Fibroblast of the aortic adventitia (primary cell): Measurements from ENCODE around the gene LDLRAD1. TPM values are rescaled to one million over a fixed set of nuclear protein-coding genes. Genes with fewer than 3 reads are reported as not detected.

ENCODE experiments used
- DNase-seq: peaks from one replicate; pipeline ENCODE4 v3.0.0-alpha.2; 2010; ENCODE audit warnings: low read depth
- H3K4me3 ChIP-seq: 2 replicates; pipeline ENCODE4 v1.5.1; 2011; ENCODE audit warnings: low read depth, mild to moderate bottlenecking, control low read depth, low read length, moderate library complexity
- total RNA-seq: library from RNA; depleted of rRNA; stranded (reverse); fragments of >200 nt; gene quantifications from 2 replicates; pipeline ENCODE4 v1.2.3, GENCODE V29; 2012; ENCODE audit warnings: low replicate concordance
- TF ChIP-seq, protein P1 (sequence below): IDR thresholded peaks from 2 replicates; pipeline ENCODE4 v1.5.1; 2011; ENCODE audit warnings: mild to moderate bottlenecking, low read length, control low read depth, inconsistent platforms; ENCODE audit not compliant: insufficient read depth

LDLRAD1 gene
- total RNA-seq, 1 donor = not detected

DNA sequence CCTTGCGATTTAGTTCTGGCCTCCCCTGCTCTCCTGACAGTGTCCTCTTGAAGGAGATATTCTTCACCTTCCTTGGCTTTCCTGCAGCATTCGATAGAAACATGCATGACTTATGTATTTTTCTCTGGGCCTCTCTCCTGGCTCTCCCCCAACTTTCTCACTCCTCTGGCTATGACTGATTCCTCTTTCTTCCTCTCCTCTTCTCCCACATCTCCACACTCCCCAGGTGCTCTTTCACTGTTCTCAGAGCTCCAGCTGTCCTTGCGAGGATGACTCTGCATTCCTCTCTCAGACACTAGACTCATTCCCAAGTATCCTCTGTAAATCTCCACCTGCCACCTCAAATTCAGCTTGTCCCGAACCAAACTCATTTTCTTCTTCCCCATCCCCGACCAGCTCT is 53.9 kb downstream of the LDLRAD1 start:
- TF ChIP-seq, protein P1, sequence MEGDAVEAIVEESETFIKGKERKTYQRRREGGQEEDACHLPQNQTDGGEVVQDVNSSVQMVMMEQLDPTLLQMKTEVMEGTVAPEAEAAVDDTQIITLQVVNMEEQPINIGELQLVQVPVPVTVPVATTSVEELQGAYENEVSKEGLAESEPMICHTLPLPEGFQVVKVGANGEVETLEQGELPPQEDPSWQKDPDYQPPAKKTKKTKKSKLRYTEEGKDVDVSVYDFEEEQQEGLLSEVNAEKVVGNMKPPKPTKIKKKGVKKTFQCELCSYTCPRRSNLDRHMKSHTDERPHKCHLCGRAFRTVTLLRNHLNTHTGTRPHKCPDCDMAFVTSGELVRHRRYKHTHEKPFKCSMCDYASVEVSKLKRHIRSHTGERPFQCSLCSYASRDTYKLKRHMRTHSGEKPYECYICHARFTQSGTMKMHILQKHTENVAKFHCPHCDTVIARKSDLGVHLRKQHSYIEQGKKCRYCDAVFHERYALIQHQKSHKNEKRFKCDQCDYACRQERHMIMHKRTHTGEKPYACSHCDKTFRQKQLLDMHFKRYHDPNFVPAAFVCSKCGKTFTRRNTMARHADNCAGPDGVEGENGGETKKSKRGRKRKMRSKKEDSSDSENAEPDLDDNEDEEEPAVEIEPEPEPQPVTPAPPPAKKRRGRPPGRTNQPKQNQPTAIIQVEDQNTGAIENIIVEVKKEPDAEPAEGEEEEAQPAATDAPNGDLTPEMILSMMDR = no peak
- no peak overlapping the region for H3K4me3 ChIP-seq
- DNase-seq = no peak

DNA sequence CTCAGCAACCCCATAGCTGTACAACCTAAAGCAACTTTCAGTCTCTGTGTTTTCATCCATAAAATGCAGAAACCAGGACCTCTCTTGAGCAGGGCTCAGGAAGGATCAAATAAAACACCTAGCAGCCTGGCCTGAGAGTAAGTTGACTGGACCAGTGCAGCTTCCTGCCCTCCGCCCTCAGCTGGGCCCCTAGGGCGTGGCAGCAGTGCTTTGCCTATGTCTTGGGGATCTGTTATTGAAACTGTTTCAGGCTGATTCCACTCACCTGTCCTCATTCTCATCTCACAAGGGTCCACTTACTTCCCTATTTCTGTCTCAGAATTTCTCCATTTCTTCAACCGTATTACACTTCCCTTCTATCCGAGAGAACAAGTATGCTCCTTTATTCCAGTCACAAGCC is 54.5 kb downstream of the LDLRAD1 start:
- TF ChIP-seq, protein P1 = no peak
- DNase-seq = no peak
- no peak overlapping the region for H3K4me3 ChIP-seq

DNA sequence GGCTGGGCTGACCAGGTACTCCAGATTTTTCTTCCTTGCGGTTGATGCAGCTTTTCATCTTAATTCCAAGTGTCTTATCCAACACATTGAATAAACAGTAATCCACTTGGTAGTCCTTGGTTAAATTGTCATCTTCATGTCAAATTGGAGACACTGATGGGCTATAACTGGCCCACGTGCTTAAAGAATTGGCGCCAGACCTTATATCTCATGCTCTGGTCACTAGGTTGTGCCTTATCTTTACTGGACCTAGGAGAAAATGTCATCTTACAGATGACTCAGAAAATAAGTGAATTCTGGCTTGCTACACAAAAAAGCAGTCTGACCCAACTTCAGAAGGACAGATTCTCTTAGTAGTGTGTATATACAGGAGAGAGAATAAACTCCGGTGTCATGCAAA is 55.6 kb downstream of the LDLRAD1 start:
- no peak overlapping the region for H3K4me3 ChIP-seq
- TF ChIP-seq, protein P1 = no peak
- DNase-seq = no peak

DNA sequence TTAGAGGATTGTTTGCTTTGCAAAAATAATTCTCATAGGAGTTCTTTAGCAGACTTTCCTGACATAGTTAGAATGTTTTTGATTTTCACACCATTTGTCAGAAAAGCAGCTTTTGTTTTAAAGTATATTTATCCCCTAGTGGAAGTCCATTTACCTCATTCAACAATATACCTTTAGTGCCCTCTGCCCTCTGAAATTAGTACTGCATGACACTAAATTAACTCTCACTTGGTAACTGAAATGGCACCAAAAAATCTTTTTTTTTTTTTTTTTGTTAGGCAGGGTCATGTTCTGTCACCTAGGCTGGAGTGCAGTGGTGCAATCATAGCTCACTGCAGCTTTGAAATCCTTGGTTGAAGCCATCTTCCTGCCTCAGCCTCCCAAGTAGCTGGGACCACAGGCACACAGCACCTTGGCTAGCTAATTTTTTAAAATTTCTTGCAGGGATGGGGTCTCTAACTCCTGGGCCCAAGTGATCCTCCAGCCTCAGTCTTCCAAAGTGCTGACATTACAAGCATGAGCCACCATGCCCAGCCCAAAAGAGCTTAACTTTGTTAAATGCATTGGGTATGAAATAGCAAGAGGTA is 58.2 kb downstream of the LDLRAD1 start:
- peak; percentile 47 for DNase-seq
- no peak overlapping the region for H3K4me3 ChIP-seq
- TF ChIP-seq, protein P1 = peak; percentile 52

Other genes starting within 250 kb of the LDLRAD1 start
- gene NDC1, start 179.9 kb downstream of the LDLRAD1 start, total RNA-seq = 4.7 and 35.2 TPM in 2 replicates
- 30.1 and 34.4 TPM in 2 replicates for gene YIPF1, start 128.4 kb downstream of the LDLRAD1 start, total RNA-seq
- not detected in 2 replicates for gene DIO1, start 124.0 kb downstream of the LDLRAD1 start, total RNA-seq
- 20.8 and 53.4 TPM in 2 replicates for gene IFT25, start 72.5 kb downstream of the LDLRAD1 start, total RNA-seq
- 41.9 and 59.4 TPM in 2 replicates for gene LRRC42, start 71.8 kb downstream of the LDLRAD1 start, total RNA-seq
- 278 and 356 TPM in 2 replicates for gene TMEM59, start 35.0 kb upstream of the LDLRAD1 start, total RNA-seq
- 5.4 and 5.5 TPM in 2 replicates for gene TCEANC2, start 35.4 kb upstream of the LDLRAD1 start, total RNA-seq
- gene CDCP2, start 134.8 kb upstream of the LDLRAD1 start, total RNA-seq = not detected in 2 replicates
- gene CYB5RL, start 181.8 kb upstream of the LDLRAD1 start, total RNA-seq = 10.9 and 15.4 TPM in 2 replicates
- gene MRPL37, start 182.0 kb upstream of the LDLRAD1 start, total RNA-seq = 67.1 and 98.7 TPM in 2 replicates